IMR-90 (cell line): Measurements from ENCODE around the gene RAD21L1. TPM values are rescaled to one million over a fixed set of nuclear protein-coding genes. Genes with fewer than 3 reads are reported as not detected.

Source experiments
- ATAC-seq: fragments of 200-7000 bp; cut with Tn5 transposase; 2 replicates; pipeline ENCODE4 v1.9.1; 2020; ENCODE audit warnings: low read depth, mild to moderate bottlenecking, moderate library complexity
- BruUV-seq: library from RNA; stranded (reverse); fragments of 400-500 nt; replicated peaks from 2 replicates; lab custom pipeline; 2021; lab: Mats Ljungman, UMichigan
- CTCF ChIA-PET: fragments of 300-600 bp; formaldehyde crosslinking; extraction: SDS; loops from one replicate; lab custom pipeline; 2021; ENCODE audit warnings: antibody characterized with exemption; lab: Yijun Ruan, JAX
- POLR2A ChIA-PET: fragments of 300-600 bp; sonication (Branson Sonifier 250); formaldehyde crosslinking; loops from one replicate; lab custom pipeline; 2022; ENCODE audit warnings: antibody characterized with exemption; ENCODE audit not compliant: unreplicated experiment; lab: Charles Lee
- DNase-seq: peaks from one replicate; pipeline ENCODE4 v3.0.0; 2013
- H2AFZ ChIP-seq: replicated peaks from 2 replicates; pipeline ENCODE3; 2013; ENCODE audit warnings: low read length, mild to moderate bottlenecking; ENCODE audit not compliant: poor library complexity
- H2AK5ac ChIP-seq: 2 replicates; pipeline ENCODE4 v1.6.1; 2013; ENCODE audit warnings: low read depth, low read length, inconsistent platforms
- H2AK9ac ChIP-seq: replicated peaks from 2 replicates; pipeline ENCODE3; 2013; ENCODE audit warnings: mild to moderate bottlenecking, low read depth, low read length, moderate library complexity; ENCODE audit not compliant: poor library complexity
- H2BK120ac ChIP-seq: 2 replicates; pipeline ENCODE4 v1.6.1; 2013; ENCODE audit warnings: low read depth, low read length, inconsistent platforms
- H2BK15ac ChIP-seq: 3 replicates; pipeline ENCODE4 v1.6.1; 2013; ENCODE audit warnings: low read depth, low read length, inconsistent platforms
- H2BK20ac ChIP-seq: 2 replicates; pipeline ENCODE4 v1.6.1; 2013; ENCODE audit warnings: low read depth, mild to moderate bottlenecking, inconsistent platforms, low read length, moderate library complexity
- H2BK5ac ChIP-seq: 2 replicates; pipeline ENCODE4 v1.6.1; 2013; ENCODE audit warnings: mild to moderate bottlenecking, low read depth, low read length, inconsistent platforms; ENCODE audit not compliant: poor library complexity, severe bottlenecking
- H3K14ac ChIP-seq: replicated peaks from 2 replicates; pipeline ENCODE4 v1.6.1; 2013; ENCODE audit warnings: low read depth, low read length, inconsistent platforms
- H3K18ac ChIP-seq: 2 replicates; pipeline ENCODE4 v1.6.1; 2013; ENCODE audit warnings: low read depth, low read length, control low read depth
- H3K23ac ChIP-seq: 2 replicates; pipeline ENCODE4 v1.6.1; 2013; ENCODE audit warnings: low read depth, low read length, inconsistent platforms
- H3K27ac ChIP-seq: 2 replicates; pipeline ENCODE4 v1.5.1; 2013; ENCODE audit warnings: mild to moderate bottlenecking, control low read depth, low read length; ENCODE audit not compliant: insufficient read depth
- H3K27me3 ChIP-seq: 2 replicates; pipeline ENCODE4 v1.6.1; 2013; ENCODE audit warnings: low read length; ENCODE audit not compliant: control insufficient read depth, insufficient read depth
- H3K36me3 ChIP-seq: 2 replicates; pipeline ENCODE4 v1.6.1; 2013; ENCODE audit warnings: low read length, mixed read lengths; ENCODE audit not compliant: control insufficient read depth, insufficient read depth
- H3K4ac ChIP-seq: 2 replicates; pipeline ENCODE4 v1.6.1; 2013; ENCODE audit warnings: low read depth, low read length, inconsistent platforms
- H3K4me1 ChIP-seq: 2 replicates; pipeline ENCODE4 v1.6.1; 2013; ENCODE audit warnings: low read length, mixed read lengths; ENCODE audit not compliant: control insufficient read depth, insufficient read depth
- H3K4me2 ChIP-seq: 2 replicates; pipeline ENCODE4 v1.6.1; 2013; ENCODE audit warnings: low read depth, mild to moderate bottlenecking, control low read depth, low read length, moderate library complexity
- H3K4me3 ChIP-seq: 2 replicates; pipeline ENCODE4 v1.5.1; 2013; ENCODE audit warnings: low read depth, mild to moderate bottlenecking, control low read depth, low read length, moderate library complexity; ENCODE audit not compliant: insufficient read depth
- H3K56ac ChIP-seq: 2 replicates; pipeline ENCODE4 v1.6.1; 2013; ENCODE audit warnings: low read length, inconsistent platforms; ENCODE audit not compliant: insufficient read depth; ENCODE audit errors: extremely low read depth
- H3K79me1 ChIP-seq, 2 experiments: 2 replicates each; pipeline ENCODE4 v1.6.1; 2013; ENCODE audit warnings: low read length in 2 of 2, inconsistent platforms in 1 of 2, low read depth in 1 of 2
- H3K9ac ChIP-seq: 2 replicates; pipeline ENCODE4 v1.6.1; 2013; ENCODE audit warnings: low read depth, low read length, control low read depth
- H3K9me1 ChIP-seq: 2 replicates; pipeline ENCODE4 v1.6.1; 2013; ENCODE audit warnings: low read length, inconsistent platforms; ENCODE audit not compliant: insufficient read depth
- H3K9me3 ChIP-seq: 2 replicates; pipeline ENCODE4 v1.6.1; 2013; ENCODE audit warnings: low read length; ENCODE audit not compliant: control insufficient read depth, insufficient read depth
- H4K20me1 ChIP-seq: 2 replicates; pipeline ENCODE4 v1.6.1; 2013; ENCODE audit warnings: low read length, inconsistent platforms; ENCODE audit not compliant: insufficient read depth
- H4K5ac ChIP-seq: 2 replicates; pipeline ENCODE4 v1.6.1; 2013; ENCODE audit warnings: mild to moderate bottlenecking, low read depth, low read length, control low read depth
- H4K8ac ChIP-seq, 2 experiments: 2 replicates each; pipeline ENCODE4 v1.6.1; 2013; ENCODE audit warnings: low read depth in 2 of 2, low read length in 2 of 2, control low read depth in 1 of 2, inconsistent platforms in 1 of 2
- H4K91ac ChIP-seq: 2 replicates; pipeline ENCODE4 v1.6.1; 2013; ENCODE audit warnings: low read depth, low read length, inconsistent platforms; ENCODE audit not compliant: insufficient read depth
- BHLHE40 ChIP-seq: fragments of 150-350 bp; IDR thresholded peaks from 2 replicates; pipeline ENCODE4 v1.6.1; 2016; ENCODE audit warnings: mild to moderate bottlenecking, low read depth, low read length
- CEBPB ChIP-seq: IDR thresholded peaks from 2 replicates; pipeline ENCODE4 v1.6.1; 2012; ENCODE audit warnings: low read depth, low read length, improper control_type of control experiment
- CHD1 ChIP-seq: IDR thresholded peaks from 2 replicates; pipeline ENCODE4 v1.6.1; 2012; ENCODE audit warnings: low read depth, low read length, improper control_type of control experiment
- FOS ChIP-seq: fragments of 150-350 bp; IDR thresholded peaks from 2 replicates; pipeline ENCODE4 v1.6.1; 2016; ENCODE audit warnings: low read depth, low read length
- MAFK ChIP-seq: IDR thresholded peaks from 2 replicates; pipeline ENCODE4 v1.6.1; 2012; ENCODE audit warnings: low read depth, low read length, improper control_type of control experiment
- MAZ ChIP-seq: IDR thresholded peaks from 2 replicates; pipeline ENCODE4 v1.6.1; 2012; ENCODE audit warnings: low read depth, mild to moderate bottlenecking, low read length, improper control_type of control experiment, moderate library complexity, borderline replicate concordance
- MXI1 ChIP-seq: IDR thresholded peaks from 2 replicates; pipeline ENCODE4 v1.6.1; 2012; ENCODE audit warnings: low read depth, mild to moderate bottlenecking, low read length, moderate library complexity, borderline replicate concordance
- NFE2L2 ChIP-seq: fragments of 150-350 bp; IDR thresholded peaks from 2 replicates; pipeline ENCODE4 v1.6.1; 2016; ENCODE audit warnings: low read depth, mild to moderate bottlenecking, low read length
- POLR2A ChIP-seq: IDR thresholded peaks from 2 replicates; pipeline ENCODE4 v1.6.1; 2012; ENCODE audit warnings: mild to moderate bottlenecking, low read depth, low read length
- RAD21 ChIP-seq: IDR thresholded peaks from 2 replicates; pipeline ENCODE4 v1.6.1; 2012; ENCODE audit warnings: low read length, improper control_type of control experiment
- RCOR1 ChIP-seq: IDR thresholded peaks from 2 replicates; pipeline ENCODE4 v1.6.1; 2012; ENCODE audit warnings: mild to moderate bottlenecking, low read length, improper control_type of control experiment; ENCODE audit not compliant: insufficient replicate concordance
- RFX5 ChIP-seq: IDR thresholded peaks from 2 replicates; pipeline ENCODE4 v1.8.0; 2012; ENCODE audit warnings: low read depth, mild to moderate bottlenecking, low read length, moderate library complexity
- SMC3 ChIP-seq: fragments of 150-350 bp; IDR thresholded peaks from 2 replicates; pipeline ENCODE4 v1.6.1; 2016; ENCODE audit warnings: low read depth, mild to moderate bottlenecking, antibody characterized with exemption, low read length, moderate library complexity
- WGBS, 2 experiments: methylation state at CpG; one replicate each; pipeline versions ENCODE4 v1.1.5 to v1.1.7; 2013; ENCODE audit warnings: missing lambda C conversion rate in 2 of 2; ENCODE audit not compliant: insufficient read length in 1 of 2; ENCODE audit errors: extremely low coverage in 2 of 2; 5-methylcytosine and 5-hydroxymethylcytosine counted together
- dilution Hi-C: fragments of 300-500 bp; cut with HindIII; formaldehyde crosslinking; loops from one replicate; pipeline ENCODE4 v1.14.3; 2018; ENCODE audit warnings: low sequenced_read_pairs; ENCODE audit not compliant: unreplicated experiment
- in situ Hi-C: fragments of 300-500 bp; cut with MboI; formaldehyde crosslinking; loops from 3 replicates; pipeline ENCODE4 v1.14.3; 2019; ENCODE audit warnings: low sequenced_read_pairs, inconsistent platforms, mixed read lengths
- intact Hi-C: fragments of 100-400 bp; cut with micrococcal nuclease; formaldehyde crosslinking; loops from 2 replicates; pipeline ENCODE4 v1.10.0; 2022
- polyA plus RNA-seq, 3 experiments: library from polyadenylated mRNA; depleted of rRNA; stranded (reverse); fragments of >200 nt; gene quantifications; 2 replicates each; pipeline ENCODE4 v1.2.3, GENCODE V29; 2012; ENCODE audit warnings: low replicate concordance in 1 of 3
- total RNA-seq: library from RNA; depleted of rRNA; stranded (reverse); fragments of >200 nt; gene quantifications from 2 replicates; pipeline ENCODE4 v1.2.3, GENCODE V29; 2012
- TF ChIP-seq, protein P1 (sequence below): conservative IDR thresholded peaks from 2 replicates; pipeline ENCODE4 v1.5.1; 2012; ENCODE audit warnings: mild to moderate bottlenecking, low read depth, low read length, improper control_type of control experiment
- TF ChIP-seq, protein P2 (sequence below): fragments of 150-350 bp; IDR thresholded peaks from 2 replicates; pipeline ENCODE4 v1.6.1; 2016; ENCODE audit warnings: low read depth, mild to moderate bottlenecking, low read length, moderate library complexity, borderline replicate concordance
- TF ChIP-seq, protein P3 (sequence below): fragments of 150-350 bp; IDR thresholded peaks from 2 replicates; pipeline ENCODE4 v1.6.1; 2017; ENCODE audit warnings: mild to moderate bottlenecking, antibody characterized with exemption, low read length, low read depth

Gene RAD21L1
- total and polyA plus RNA-seq, 2 of the 4 experiments (the other 2 are of a cell fraction), result not detected

DNA sequence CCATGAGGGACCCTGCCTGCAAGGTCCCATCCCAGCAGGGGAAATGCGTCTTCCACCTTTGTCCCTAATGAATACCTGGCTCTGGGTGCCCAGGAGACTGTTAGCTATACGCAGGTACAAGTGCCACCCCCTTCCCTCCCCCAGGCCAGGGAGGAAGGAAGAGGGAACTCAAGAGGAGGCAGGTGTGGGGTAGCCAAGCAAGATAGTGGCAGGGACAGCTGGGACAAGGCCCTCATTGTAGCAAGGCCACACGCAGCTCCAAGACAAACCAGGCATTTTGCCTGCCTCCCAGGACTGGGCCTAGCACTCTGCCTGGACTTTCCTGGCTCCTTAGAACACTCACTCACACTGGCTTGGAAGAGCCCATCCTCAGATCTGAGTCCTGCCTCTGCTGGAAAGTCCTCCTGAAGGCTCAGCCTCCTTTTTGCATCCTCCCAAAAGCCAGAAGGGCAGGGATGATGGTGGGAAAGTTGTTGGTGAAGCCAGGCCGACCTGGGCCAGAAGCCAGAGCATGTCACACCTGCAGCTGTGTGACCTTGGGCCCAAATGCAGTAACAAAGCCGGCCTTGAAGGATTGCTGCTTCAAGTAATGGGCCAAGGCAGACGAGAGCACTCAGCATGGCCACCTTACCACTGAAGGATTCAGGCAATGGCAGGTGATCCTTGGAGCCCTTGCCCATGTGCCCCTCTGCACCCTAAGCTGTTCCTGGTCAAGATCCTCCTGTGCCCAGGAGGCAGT lies 68.0 kb downstream of the RAD21L1 start:
- DNase-seq (no peak), ATAC-seq (no peak)
- Histone ChIP-seq H3K4me2 (no peak overlapping the region), H2BK15ac (no peak overlapping the region), H4K91ac (no peak overlapping the region), H3K9ac (no peak overlapping the region), H2BK5ac (no peak overlapping the region), H3K36me3 (no peaks in the 10 kb centered on the region), H3K27me3 (no peaks in the 10 kb centered on the region), H4K5ac (no peak overlapping the region), H3K18ac (no peak overlapping the region), H3K4me1 (no peaks in the 10 kb centered on the region; the same call in 1 of the 2 replicates), H2AK9ac (peak overlapping the region; percentile 53), H3K14ac (no peak overlapping the region), H2BK20ac (no peak overlapping the region), H3K23ac (no peak overlapping the region), H2AK5ac (no peak overlapping the region), H3K27ac (no peak overlapping the region), H3K4me3 (no peak overlapping the region), H3K4ac (no peak overlapping the region), H2BK120ac (no peak overlapping the region), H2AFZ (peak overlapping the region; percentile 19), H3K56ac (no peak overlapping the region), H3K9me1 (peaks cover 31% of the 10 kb centered on the region), H3K79me1 (peaks cover 5 to 22% of the 10 kb centered on the region in 2 experiments; a peak in 3 of 4 replicates), H4K20me1 (peaks cover 27% of the 10 kb centered on the region), H4K8ac (no peak overlapping the region), H3K9me3 (no peaks in the 10 kb centered on the region)
- no TSS peak for BruUV-seq
- in situ Hi-C loops, result no loop called here
- TF ChIP-seq CHD1 (no peak), RFX5 (no peak), MAFK (no peak), MAZ (no peak), CEBPB (no peak), RAD21 (no peak), NFE2L2 (no peak), SMC3 (no peak), BHLHE40 (no peak), FOS (no peak), MXI1 (no peak), POLR2A (no peak), RCOR1 (no peak)
- TF ChIP-seq, protein P1, sequence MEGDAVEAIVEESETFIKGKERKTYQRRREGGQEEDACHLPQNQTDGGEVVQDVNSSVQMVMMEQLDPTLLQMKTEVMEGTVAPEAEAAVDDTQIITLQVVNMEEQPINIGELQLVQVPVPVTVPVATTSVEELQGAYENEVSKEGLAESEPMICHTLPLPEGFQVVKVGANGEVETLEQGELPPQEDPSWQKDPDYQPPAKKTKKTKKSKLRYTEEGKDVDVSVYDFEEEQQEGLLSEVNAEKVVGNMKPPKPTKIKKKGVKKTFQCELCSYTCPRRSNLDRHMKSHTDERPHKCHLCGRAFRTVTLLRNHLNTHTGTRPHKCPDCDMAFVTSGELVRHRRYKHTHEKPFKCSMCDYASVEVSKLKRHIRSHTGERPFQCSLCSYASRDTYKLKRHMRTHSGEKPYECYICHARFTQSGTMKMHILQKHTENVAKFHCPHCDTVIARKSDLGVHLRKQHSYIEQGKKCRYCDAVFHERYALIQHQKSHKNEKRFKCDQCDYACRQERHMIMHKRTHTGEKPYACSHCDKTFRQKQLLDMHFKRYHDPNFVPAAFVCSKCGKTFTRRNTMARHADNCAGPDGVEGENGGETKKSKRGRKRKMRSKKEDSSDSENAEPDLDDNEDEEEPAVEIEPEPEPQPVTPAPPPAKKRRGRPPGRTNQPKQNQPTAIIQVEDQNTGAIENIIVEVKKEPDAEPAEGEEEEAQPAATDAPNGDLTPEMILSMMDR, result no peak
- TF ChIP-seq, protein P2, sequence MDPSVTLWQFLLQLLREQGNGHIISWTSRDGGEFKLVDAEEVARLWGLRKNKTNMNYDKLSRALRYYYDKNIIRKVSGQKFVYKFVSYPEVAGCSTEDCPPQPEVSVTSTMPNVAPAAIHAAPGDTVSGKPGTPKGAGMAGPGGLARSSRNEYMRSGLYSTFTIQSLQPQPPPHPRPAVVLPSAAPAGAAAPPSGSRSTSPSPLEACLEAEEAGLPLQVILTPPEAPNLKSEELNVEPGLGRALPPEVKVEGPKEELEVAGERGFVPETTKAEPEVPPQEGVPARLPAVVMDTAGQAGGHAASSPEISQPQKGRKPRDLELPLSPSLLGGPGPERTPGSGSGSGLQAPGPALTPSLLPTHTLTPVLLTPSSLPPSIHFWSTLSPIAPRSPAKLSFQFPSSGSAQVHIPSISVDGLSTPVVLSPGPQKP, result no peak
- TF ChIP-seq, protein P3, sequence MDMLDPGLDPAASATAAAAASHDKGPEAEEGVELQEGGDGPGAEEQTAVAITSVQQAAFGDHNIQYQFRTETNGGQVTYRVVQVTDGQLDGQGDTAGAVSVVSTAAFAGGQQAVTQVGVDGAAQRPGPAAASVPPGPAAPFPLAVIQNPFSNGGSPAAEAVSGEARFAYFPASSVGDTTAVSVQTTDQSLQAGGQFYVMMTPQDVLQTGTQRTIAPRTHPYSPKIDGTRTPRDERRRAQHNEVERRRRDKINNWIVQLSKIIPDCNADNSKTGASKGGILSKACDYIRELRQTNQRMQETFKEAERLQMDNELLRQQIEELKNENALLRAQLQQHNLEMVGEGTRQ, result no peak
- dilution Hi-C loops, result no loop called here
- ChIA-PET POLR2A (no interaction called here), CTCF (no interaction called here)
- intact Hi-C loops, result no loop called here
- no CpG with 5 or more reads among the region's 6 CpGs for WGBS, 2 experiments
